Right cardiac atrium (tissue), 5 donors: ENCODE data around the gene NUTM1. TPM values are rescaled to one million over a fixed set of nuclear protein-coding genes. Genes with fewer than 3 reads are reported as not detected.
"Not testable (repeated sequence)": the region's sequence is repeated elsewhere in the genome, so short reads cannot be mapped to it uniquely, and the experiment has no call there.

ENCODE experiments used
- ATAC-seq, 2 donors: fragments of 200-7000 bp; cut with Tn5 transposase; one replicate each; pipeline versions ENCODE4 v1.8.0 to v1.9.1; 2020; ENCODE audit warnings: moderate library complexity in 2 of 2, mild to moderate bottlenecking in 1 of 2
- DNase-seq, 3 donors: peaks; one replicate each; pipeline ENCODE4 v3.0.0-alpha.2; 2020
- H3K27ac ChIP-seq: one replicate; pipeline ENCODE4 v1.5.1; 2013; ENCODE audit warnings: mild to moderate bottlenecking, low read length, control low read depth, moderate library complexity
- H3K27me3 ChIP-seq: one replicate; pipeline ENCODE4 v1.6.1; 2013; ENCODE audit not compliant: control insufficient read depth, insufficient read depth
- H3K4me1 ChIP-seq: one replicate; pipeline ENCODE4 v1.6.1; 2013; ENCODE audit warnings: low read length; ENCODE audit not compliant: control insufficient read depth, insufficient read depth
- H3K4me3 ChIP-seq: one replicate; pipeline ENCODE4 v1.5.1; 2013; ENCODE audit warnings: low read length, control low read depth
- H3K9me3 ChIP-seq: one replicate; pipeline ENCODE4 v1.6.1; 2013; ENCODE audit warnings: low read length; ENCODE audit not compliant: control insufficient read depth
- WGBS: extraction: QIAGEN DNeasy Blood & Tissue Kit; methylation state at CpG from one replicate; pipeline ENCODE4 v1.1.7; 2013; 5-methylcytosine and 5-hydroxymethylcytosine counted together
- intact Hi-C, 4 donors: fragments of 100-400 bp; cut with DNase I; formaldehyde crosslinking; loops; one replicate each; pipeline versions ENCODE4 v1.11.0 to v1.14.0; 2022 to 2023
- microRNA-seq, 2 donors: library from miRNA; unstranded; fragments of <30 nt; microRNA quantifications; one replicate each; pipeline ENCODE4 v1.2.0, GENCODE V29; 2020 to 2021
- polyA plus RNA-seq: library from polyadenylated mRNA; stranded (reverse); fragments of 200-250 nt; gene quantifications from one replicate; pipeline ENCODE4 v1.2.3, GENCODE V29; 2013
- total RNA-seq, 4 donors: library from RNA; stranded (reverse); fragmentation: NEBNext Ultra II Directional; extraction: Animal tissue kit (Norgen Biotek cat#: 25700); gene quantifications; one replicate each; pipeline ENCODE4 v1.2.1, GENCODE V29; 2021
- donor health status: healthy with polysubstance abuse.
- donor health status: DM: no; HTN: yes; CAD: no.
- donor health status: DM: no; HTN: no; CAD: no.
- donor health status: DM: no; HTN: yes; CAD: no; lungs with severe emphysema.
- donor health status: DM: yes; HTN: yes; CAD: no.

Gene NUTM1
- total and polyA plus RNA-seq, 5 donors, result not detected

GRCh38 chr15:34389594-34390086 lies 46.5 kb downstream of the NUTM1 start:
- intact Hi-C loops, H3K27me3 ChIP-seq, H3K9me3 ChIP-seq, H3K4me1 ChIP-seq, H3K27ac ChIP-seq, H3K4me3 ChIP-seq, DNase-seq, ATAC-seq: not testable (repeated sequence)
- whole genome bisulfite sequencing, result no CpG with 5 or more reads among the region's 16 CpGs

GRCh38 chr15:34392981-34393380 lies 49.9 kb downstream of the NUTM1 start:
- WGBS, result no CpG with 5 or more reads among the region's 2 CpGs
- ATAC-seq, DNase-seq, H3K9me3 ChIP-seq, H3K4me1 ChIP-seq, H3K27ac ChIP-seq, H3K27me3 ChIP-seq, intact Hi-C loops, H3K4me3 ChIP-seq: not testable (repeated sequence)

- ATAC-seq, H3K27me3 ChIP-seq, H3K9me3 ChIP-seq, H3K27ac ChIP-seq, H3K4me3 ChIP-seq, intact Hi-C loops, H3K4me1 ChIP-seq, DNase-seq: not testable (repeated sequence)
- WGBS, result 91% methylated on average over 3 of the region's 6 CpGs
Observed at GRCh38 chr15:34397637-34398259, 54.6 kb downstream of the NUTM1 start.

- H3K27ac ChIP-seq, DNase-seq, H3K4me3 ChIP-seq, H3K4me1 ChIP-seq, H3K27me3 ChIP-seq, ATAC-seq, H3K9me3 ChIP-seq, intact Hi-C loops: not testable (repeated sequence)
- WGBS, result 95% methylated on average over 1 of the region's 4 CpGs
Observed at GRCh38 chr15:34403160-34403598, 60.1 kb downstream of the NUTM1 start.

GRCh38 chr15:34403899-34404298 lies 60.8 kb downstream of the NUTM1 start:
- H3K9me3 ChIP-seq, H3K4me3 ChIP-seq, DNase-seq, intact Hi-C loops, H3K4me1 ChIP-seq, H3K27me3 ChIP-seq, H3K27ac ChIP-seq, ATAC-seq: not testable (repeated sequence)
- no CpG with 5 or more reads among the region's 3 CpGs for WGBS

Small RNAs within 50 kb of the gene (microRNA-seq; reads per million reads assigned to microRNA genes)
- gene MIR1233-1, result 0 reads per million in 2 donors

Other genes starting within 250 kb of the NUTM1 start
- gene EMC7, start 241.5 kb upstream of the NUTM1 start, total RNA-seq, result 10 to 100 TPM; 66.0 to 90.0 (median 72.8) TPM
- gene EMC7, start 241.5 kb upstream of the NUTM1 start, polyA plus RNA-seq, result 109 TPM
- 1 to 10 TPM; 2.2 to 2.9 (median 2.7) TPM for gene PGBD4, start 241.2 kb upstream of the NUTM1 start, total RNA-seq
- gene PGBD4, start 241.2 kb upstream of the NUTM1 start, polyA plus RNA-seq, result 1.5 TPM
- gene KATNBL1, start 133.2 kb upstream of the NUTM1 start, total RNA-seq, result 10 to 100 TPM; 18.3 to 26.1 (median 21.5) TPM
- 12.0 TPM for gene KATNBL1, start 133.2 kb upstream of the NUTM1 start, polyA plus RNA-seq
- 10 to 100 TPM; 73.9 to 84.0 (median 83.8) TPM for gene EMC4, start 118.3 kb upstream of the NUTM1 start, total RNA-seq
- 155 TPM for gene EMC4, start 118.3 kb upstream of the NUTM1 start, polyA plus RNA-seq
- 10 to 100 TPM; 15.3 to 21.2 (median 17.5) TPM for gene SLC12A6, start 5.5 kb upstream of the NUTM1 start, total RNA-seq
- 8.1 TPM for gene SLC12A6, start 5.5 kb upstream of the NUTM1 start, polyA plus RNA-seq
- 100 to 1,000 TPM in 3 of 4 donors, 10 to 100 TPM in 1; 87.2 to 122 (median 106) TPM for gene NOP10, start 179 bp upstream of the NUTM1 start, total RNA-seq
- 206 TPM for gene NOP10, start 179 bp upstream of the NUTM1 start, polyA plus RNA-seq
- gene LPCAT4, start 23.9 kb downstream of the NUTM1 start, total RNA-seq, result 10 to 100 TPM; 24.1 to 44.9 (median 39.7) TPM
- gene LPCAT4, start 23.9 kb downstream of the NUTM1 start, polyA plus RNA-seq, result 36.8 TPM
- 10 to 100 TPM; 18.3 to 26.3 (median 23.5) TPM for gene GOLGA8A, start 94.5 kb downstream of the NUTM1 start, total RNA-seq
- 22.5 TPM for gene GOLGA8A, start 94.5 kb downstream of the NUTM1 start, polyA plus RNA-seq
- gene GOLGA8B, start 240.3 kb downstream of the NUTM1 start, total RNA-seq, result 10 to 100 TPM; 11.9 to 43.6 (median 24.9) TPM
- 21.0 TPM for gene GOLGA8B, start 240.3 kb downstream of the NUTM1 start, polyA plus RNA-seq